Ramos (cell line): ENCODE results near the gene KNOP1.

Source experiments
- in situ Hi-C: fragments of 300-500 bp; cut with MboI; formaldehyde crosslinking; loops from one replicate; pipeline ENCODE4 v1.14.3; 2022; ENCODE audit warnings: low sequenced_read_pairs; ENCODE audit not compliant: unreplicated experiment

The KNOP1 gene

DNA sequence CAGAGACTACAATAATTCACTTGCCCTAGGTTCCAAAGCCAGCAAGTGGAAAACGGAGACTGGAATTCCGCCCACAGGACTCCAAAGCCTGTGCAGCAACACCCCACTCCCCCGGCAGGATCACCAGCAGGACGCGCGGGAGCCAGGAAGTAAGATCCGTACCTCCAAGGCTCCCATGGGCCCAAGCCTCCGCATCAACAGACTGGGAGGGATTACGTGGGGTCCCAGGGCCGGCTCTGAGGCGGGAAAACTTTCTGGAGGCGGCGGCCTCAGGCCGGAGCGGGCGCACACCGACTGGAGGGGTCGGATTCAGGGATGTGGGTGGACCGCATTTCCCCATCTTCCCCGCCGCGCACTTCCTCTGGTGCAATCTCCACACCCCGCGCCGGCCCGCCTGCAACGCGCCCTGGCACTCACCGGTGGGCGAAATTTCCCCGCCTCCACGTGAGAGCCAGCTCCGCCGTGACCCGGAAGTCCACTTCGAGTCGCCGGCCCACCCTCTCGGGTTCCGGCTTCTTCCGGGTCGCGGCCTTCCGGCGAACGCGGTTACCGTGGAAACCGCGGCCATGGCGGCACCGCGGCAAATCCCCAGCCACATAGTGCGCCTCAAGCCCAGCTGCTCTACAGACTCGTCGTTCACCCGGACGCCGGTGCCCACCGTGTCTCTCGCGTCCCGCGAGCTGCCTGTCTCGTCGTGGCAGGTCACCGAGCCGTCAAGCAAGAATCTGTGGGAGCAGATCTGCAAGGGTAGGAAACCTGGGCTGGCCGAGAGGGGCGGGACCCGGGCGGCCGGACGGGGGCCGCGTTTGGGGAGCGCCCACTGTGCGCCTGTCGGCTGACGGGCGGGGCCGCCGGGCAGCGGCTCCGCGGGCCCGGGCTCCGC is at the start of gene KNOP1, which contains the start of gene IQCK:
KNOP1 (minus strand) TSS at position 487 of the 883 bp plus-strand sequence. CDS start 3,192 bp downstream, outside the sequence.
IQCK (plus strand) TSS at position 531 of the 883 bp plus-strand sequence; CDS start at position 567, 36 bp downstream.
- in situ Hi-C loops = no loop called here

- in situ Hi-C loops = no loop called here
These were observed 49.5 kb upstream of the KNOP1 start for GRCh38 chr16:19767497-19767896.

- in situ Hi-C loops = no loop called here
These were observed 49.0 kb upstream of the KNOP1 start for GRCh38 chr16:19766988-19767387.

- in situ Hi-C loops = no loop called here
These were observed 48.5 kb upstream of the KNOP1 start for GRCh38 chr16:19766554-19766884.

- in situ Hi-C loops = no loop called here
These were observed 48.0 kb upstream of the KNOP1 start for GRCh38 chr16:19765860-19766553.

DNA sequence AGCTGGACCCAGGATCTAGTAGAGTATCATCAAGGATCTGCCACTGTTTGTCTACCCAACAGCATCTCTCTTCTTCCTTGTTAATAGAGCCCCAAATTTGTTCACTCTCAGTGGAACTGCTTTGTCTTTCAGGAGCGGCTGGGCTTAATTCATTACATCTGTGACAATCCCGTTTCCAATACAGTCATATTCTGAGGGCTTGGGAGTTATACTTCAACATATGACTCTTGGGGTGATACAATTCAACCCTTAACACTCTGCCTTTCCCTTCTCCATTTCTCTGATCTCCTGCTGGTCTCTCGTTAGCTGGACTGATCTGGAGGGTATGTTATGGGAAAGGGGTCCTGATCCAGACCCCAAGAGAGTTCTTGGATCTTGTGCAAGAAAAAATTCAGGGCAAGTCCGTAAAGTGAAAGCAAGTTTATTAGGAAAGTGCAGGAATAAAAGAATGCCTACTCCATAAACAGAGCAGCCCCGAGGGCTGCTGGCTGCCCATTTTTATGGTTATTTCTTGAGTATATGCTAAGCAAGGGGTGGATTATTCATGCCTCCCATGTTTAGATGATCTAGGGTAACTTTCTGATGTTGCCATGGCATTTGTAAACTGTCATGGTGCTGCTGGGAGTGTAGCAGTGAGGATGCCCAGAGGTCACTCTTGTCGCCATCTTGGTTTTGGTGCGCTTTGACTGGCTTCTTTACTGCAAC is 42.5 kb upstream of the KNOP1 start:
- in situ Hi-C loops = no loop called here

DNA sequence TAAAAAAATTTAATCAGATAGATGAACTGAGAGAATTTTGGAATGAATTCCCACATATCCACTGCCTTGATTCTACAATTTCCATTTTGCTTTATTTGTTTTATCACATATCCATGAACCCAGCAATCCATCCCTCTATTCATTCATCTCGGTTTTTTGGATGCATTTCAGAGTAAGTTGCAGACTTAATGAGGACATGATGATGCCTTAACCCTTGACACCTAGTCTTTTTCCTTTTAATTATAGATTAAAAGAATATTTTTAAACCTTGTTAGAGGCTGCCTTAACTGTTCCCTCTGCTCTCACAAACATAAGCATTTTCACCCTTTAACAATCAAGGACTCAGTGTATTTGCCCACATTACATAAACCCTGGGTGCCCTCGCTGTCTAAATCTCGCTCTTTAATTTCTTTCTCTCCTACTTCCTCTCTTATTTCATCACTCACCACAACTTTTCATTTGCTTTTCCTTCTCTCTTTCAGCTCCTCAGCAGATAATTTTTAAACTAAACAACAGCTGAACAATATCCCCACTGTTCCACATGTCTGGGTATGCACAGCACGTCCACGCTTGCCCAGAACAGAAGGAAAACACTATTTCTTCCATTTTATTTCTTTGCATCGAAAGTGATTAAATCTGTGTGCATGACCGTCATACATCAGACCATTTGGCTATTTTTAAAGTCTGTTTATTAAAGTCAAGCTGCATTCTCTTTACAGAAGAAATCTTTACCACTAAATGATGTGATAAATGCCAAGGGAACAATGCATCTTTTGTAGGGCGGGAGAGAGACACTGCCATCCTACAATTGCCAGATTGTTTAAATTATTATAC is 40.0 kb upstream of the KNOP1 start:
- in situ Hi-C loops = no loop called here

DNA sequence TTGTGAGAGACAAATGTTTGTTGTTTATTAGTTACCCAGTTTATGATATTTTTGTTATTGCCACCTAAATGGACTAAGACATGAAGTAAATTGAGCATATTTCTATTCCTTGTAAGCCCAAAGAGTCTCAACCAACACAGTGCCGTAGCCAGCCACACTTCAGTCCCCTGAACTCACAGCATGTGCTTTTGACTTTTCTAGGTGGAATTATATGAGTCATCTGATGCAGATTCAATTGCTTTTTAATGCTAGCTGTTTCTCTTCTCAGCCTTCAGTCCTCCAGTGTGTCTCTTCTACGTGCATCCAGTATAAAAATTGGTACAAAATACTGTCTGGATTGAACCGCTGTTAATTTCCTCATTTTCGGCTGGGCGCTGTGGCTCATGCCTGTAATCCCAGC is 39.0 kb upstream of the KNOP1 start:
- in situ Hi-C loops = no loop called here

- in situ Hi-C loops = no loop called here
These were observed 37.2 kb upstream of the KNOP1 start for GRCh38 chr16:19755268-19755667.

DNA sequence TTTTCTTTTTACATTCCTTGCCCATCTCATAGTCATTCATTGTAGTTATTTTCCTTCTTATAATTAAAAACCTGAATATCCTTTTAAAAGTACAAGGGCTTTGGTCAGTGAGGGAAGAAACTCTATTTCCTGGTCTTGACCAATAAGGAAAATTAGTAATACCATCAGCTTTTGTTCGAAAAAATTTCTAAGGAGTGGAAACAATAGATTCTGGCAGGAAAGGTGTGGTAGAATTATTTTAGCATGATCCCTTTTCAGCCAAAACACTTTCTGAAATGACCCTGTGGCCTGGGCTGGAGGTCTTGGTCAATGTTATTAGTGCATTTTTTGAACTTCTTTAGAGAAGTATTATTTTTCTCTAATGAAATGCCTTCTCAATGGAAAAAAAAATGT is 36.6 kb upstream of the KNOP1 start:
- in situ Hi-C loops = no loop called here

DNA sequence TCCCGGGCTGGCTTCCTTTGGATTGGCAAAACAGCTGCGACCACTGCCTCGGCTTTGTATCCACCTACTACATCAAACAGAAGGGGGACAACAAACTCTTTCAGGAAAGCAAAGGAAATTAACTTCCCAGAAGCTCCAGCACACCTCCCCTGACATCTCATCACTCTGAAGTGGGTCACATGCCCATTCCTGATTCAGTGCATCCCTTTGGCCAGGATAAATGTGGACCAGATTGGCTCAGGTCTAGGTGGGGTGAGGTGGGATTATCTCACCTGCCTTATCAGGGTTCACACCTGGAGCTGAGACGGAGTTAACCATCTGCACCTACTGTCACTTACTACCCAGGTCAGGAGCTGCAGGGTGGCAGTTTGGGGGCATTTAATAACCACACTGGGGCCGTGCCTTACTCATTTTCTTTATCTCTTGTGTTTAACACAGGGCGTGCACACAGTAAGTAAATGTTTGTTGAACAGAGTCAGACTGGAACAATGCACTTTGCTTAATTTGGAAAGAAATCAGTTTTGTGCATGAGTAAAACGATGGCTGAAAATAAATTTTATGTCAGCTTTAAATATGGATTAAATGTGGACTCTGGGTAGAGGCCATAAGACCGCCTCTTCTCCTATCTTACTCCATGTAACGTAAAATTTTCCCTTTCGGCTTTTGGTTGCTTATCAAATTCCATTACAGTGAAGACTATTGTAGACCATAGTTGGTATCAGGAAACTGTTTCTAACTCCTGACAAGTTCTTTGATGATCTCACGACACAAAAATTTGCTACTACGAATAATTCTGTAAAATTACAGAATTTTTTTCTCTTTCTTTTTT is 36.0 kb upstream of the KNOP1 start:
- in situ Hi-C loops = no loop called here

DNA sequence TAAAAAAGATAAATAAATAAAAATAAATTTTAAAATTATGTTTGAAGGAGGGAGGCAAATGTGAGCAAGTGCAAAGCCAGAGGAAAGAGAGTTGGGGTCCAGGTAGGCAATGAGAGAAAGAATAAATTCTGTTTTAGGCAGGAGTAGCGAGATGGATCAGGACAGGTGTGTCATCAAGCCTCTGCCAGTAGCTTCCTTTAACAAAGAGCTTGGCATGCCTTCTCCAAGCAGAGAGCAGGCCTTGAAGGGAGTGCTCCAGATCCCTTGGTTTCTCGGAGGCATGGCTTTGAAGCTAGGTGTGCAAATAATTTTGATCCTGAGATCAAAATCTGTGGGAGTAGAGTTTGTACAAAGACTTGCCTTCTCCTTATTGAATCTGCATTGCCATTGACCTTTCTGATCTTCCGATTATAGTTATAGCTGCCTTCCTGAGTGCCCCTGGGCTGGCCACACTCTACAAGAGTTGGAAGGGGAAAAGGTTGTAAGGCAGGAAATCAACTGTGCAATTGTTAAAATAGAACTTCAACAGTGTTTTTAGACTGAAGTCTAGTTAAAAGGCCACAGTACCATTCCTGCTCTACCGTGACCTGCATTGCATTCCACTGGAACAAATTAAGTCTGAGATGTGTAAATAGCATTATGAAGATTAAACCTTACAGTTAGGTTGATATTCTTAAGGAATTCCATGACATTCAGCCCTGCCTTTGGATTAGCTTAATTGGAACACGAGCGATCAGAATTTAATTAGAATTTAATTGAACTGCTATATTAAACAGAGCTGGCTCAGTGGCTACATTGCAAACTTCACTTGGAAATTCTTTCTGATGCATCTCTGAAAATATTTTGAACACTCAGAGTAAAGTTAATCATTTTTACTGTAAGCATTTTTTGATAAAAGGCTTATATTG is 33.7 kb upstream of the KNOP1 start:
- in situ Hi-C loops = no loop called here

- in situ Hi-C loops = no loop called here
These were observed 31.6 kb upstream of the KNOP1 start for GRCh38 chr16:19749571-19750080.

- in situ Hi-C loops = no loop called here
These were observed 30.6 kb upstream of the KNOP1 start for GRCh38 chr16:19748389-19749168.

DNA sequence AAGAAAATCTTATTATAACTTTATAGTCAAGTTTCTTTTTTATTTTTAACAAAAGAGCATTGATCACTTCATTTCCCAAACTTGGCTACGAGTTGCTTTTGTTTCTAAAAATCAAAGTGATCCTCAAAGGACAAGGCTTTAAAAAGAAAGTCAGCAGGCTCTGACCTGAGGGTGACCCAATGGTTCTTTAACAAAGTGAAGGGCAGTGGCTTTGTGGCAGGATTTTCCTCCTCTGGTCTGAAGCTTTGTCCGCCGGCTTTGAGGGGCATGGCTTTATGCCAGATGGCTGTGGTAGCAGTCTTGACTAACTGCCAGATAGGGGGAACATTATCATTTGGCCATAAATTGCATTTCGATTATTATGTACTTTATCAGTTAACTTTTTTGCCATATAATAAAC is 28.5 kb upstream of the KNOP1 start:
- in situ Hi-C loops = no loop called here

DNA sequence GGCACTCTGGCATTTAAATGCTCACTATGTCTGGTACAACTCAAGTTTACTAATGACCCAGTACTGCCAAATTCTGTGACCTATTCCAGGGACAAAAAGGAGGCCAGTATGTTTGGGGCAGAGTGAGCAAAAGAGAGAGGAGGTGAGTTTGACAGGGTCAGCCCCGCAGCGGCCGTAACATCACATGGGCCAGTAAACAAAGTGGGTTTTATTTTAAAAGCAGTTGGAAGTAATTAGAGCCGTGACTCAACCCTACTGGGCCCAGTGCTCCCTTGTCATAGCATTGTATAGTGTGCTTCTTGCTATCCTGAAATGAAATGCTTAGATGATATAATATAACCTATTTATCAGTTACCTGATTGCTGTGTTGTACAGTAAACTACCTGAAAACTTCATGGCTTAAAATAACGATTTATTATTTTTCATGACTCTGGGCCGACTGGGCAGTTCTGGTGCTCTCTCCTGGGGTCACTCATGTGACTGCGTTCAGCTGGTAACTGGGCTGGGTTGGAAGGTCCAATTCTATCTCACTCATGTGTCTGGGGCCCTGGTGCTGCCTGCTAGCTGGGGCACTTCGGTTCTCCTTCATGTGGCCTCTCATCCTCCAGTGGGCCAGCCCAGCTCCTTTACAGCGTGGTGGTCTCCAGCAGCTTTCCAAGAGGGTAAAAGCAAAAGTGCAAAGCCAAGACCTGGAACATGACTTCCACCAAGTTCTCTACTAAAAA is 27.4 kb upstream of the KNOP1 start:
- in situ Hi-C loops = no loop called here

DNA sequence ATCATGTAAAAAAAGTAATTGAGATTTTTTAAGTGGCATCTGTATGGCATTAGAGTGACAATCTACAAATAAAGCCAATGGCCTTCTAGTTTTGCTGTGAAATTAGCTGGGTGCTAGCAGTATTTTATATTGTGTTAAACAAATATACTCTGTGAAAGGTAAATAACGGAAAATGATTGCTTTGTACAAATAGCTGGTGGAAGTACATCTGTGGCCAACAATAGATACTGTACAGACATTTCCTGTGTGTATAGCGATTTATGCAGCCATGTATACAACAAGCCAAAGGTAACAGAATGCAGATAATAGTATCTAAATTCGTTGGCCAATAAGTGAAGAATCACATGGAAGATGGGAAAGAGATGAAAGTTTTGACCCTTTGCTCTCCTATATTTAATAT is 26.6 kb upstream of the KNOP1 start:
- in situ Hi-C loops = no loop called here
